Neural crest cell (in vitro differentiated cells): ENCODE results near the gene ATP8B1. TPM values are rescaled to one million over a fixed set of nuclear protein-coding genes. Genes with fewer than 3 reads are reported as not detected.

Source experiments
- DNase-seq: peaks from one replicate; pipeline ENCODE4 v3.0.0; 2021; ENCODE audit warnings: low read depth, mixed read lengths, low spot score
- H3K27ac Mint-ChIP-seq: one replicate; pipeline ENCODE4 v1.8.0; 2021; ENCODE audit warnings: mild to moderate bottlenecking, mixed read lengths; ENCODE audit not compliant: unreplicated experiment
- H3K27me3 Mint-ChIP-seq: 2 replicates; pipeline ENCODE4 v1.8.0; 2021; ENCODE audit warnings: low read depth, mild to moderate bottlenecking, mixed read lengths
- H3K36me3 Mint-ChIP-seq: 2 replicates; pipeline ENCODE4 v1.8.0; 2021; ENCODE audit warnings: low read depth, mild to moderate bottlenecking, mixed read lengths
- H3K4me1 Mint-ChIP-seq: 2 replicates; pipeline ENCODE4 v1.8.0; 2021; ENCODE audit warnings: mixed read lengths
- H3K4me3 Mint-ChIP-seq: one replicate; pipeline ENCODE4 v1.8.0; 2021; ENCODE audit warnings: mild to moderate bottlenecking, mixed read lengths
- H3K9me3 Mint-ChIP-seq: 2 replicates; pipeline ENCODE4 v1.8.0; 2021; ENCODE audit warnings: mixed read lengths
- total RNA-seq: library from RNA; stranded (reverse); gene quantifications from 2 replicates; pipeline ENCODE4 v1.2.1, GENCODE V29; 2021
- TF ChIP-seq, protein P1 (sequence below): fragments of 200-600 bp; sonication (generic); conservative IDR thresholded peaks from 2 replicates; pipeline ENCODE4 v1.5.0; 2021; ENCODE audit warnings: antibody characterized with exemption, mild to moderate bottlenecking

The ATP8B1 gene
- total RNA-seq, 1 donor from 2014 or later, result 0.05 TPM

- no peak for DNase-seq
- TF ChIP-seq, protein P1, sequence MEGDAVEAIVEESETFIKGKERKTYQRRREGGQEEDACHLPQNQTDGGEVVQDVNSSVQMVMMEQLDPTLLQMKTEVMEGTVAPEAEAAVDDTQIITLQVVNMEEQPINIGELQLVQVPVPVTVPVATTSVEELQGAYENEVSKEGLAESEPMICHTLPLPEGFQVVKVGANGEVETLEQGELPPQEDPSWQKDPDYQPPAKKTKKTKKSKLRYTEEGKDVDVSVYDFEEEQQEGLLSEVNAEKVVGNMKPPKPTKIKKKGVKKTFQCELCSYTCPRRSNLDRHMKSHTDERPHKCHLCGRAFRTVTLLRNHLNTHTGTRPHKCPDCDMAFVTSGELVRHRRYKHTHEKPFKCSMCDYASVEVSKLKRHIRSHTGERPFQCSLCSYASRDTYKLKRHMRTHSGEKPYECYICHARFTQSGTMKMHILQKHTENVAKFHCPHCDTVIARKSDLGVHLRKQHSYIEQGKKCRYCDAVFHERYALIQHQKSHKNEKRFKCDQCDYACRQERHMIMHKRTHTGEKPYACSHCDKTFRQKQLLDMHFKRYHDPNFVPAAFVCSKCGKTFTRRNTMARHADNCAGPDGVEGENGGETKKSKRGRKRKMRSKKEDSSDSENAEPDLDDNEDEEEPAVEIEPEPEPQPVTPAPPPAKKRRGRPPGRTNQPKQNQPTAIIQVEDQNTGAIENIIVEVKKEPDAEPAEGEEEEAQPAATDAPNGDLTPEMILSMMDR, result no peak
- Mint-ChIP-seq H3K9me3 (no peaks in the 10 kb centered on the region), H3K36me3 (peaks cover 7% of the 10 kb centered on the region), H3K27ac (peak overlapping the region; percentile 3), H3K27me3 (peaks cover 3% of the 10 kb centered on the region), H3K4me1 (peaks cover 23% of the 10 kb centered on the region), H3K4me3 (peak overlapping the region; percentile 56)
Observed at GRCh38 chr18:57631697-57632096, 171.4 kb downstream of the ATP8B1 start.

DNA sequence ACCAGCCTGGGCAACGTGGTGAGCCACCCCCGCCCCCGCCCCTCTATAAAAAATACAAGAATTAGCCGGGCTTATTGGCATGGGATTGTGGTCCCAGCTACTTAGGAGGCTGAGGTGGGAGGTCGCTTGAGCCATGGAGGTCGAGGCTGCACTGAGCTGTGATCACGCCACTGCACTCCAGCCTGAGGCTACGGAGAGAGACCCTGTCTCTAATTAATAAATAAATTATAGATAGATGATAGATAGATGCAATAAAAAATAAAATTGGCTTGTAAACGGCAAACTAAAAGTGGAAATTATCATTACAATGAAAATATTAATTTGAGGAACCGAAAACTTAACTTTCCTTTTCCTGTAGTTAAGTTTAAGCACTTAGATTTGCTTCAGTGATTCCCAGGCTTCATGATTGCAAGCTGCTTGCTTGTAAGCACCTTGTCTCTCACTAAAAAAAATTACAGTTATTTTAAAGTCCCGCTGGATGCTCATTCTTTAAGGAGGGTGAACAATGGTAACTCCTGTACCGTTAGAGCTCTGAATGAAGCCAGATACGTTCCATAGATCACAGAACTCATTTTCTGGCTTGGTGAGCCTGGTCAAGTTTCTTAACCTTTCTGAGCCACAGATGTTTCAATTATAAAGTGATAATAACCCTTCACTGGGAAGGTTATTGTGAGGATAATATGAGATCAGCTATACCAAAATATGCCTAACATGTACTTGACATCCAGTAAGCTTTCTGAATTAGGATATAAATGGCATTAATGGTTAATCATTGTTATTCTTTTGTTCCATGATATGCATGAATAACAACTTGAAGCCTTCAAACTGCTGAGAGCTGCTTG, 172.1 kb downstream of the ATP8B1 start:
- Mint-ChIP-seq H3K4me3 (peak overlapping the region; percentile 97), H3K27me3 (peaks cover 3% of the 10 kb centered on the region), H3K9me3 (no peaks in the 10 kb centered on the region), H3K4me1 (peaks cover 23% of the 10 kb centered on the region), H3K36me3 (peaks cover 7% of the 10 kb centered on the region), H3K27ac (peak overlapping the region; percentile 99)
- TF ChIP-seq, protein P1, result no peak
- no peak for DNase-seq

GRCh38 chr18:57630002-57630753, 172.9 kb downstream of the ATP8B1 start:
- Mint-ChIP-seq H3K4me3 (peak overlapping the region; percentile 97), H3K27me3 (peaks cover 3% of the 10 kb centered on the region), H3K27ac (peak overlapping the region; percentile 99), H3K36me3 (peaks cover 5% of the 10 kb centered on the region), H3K9me3 (no peaks in the 10 kb centered on the region), H3K4me1 (peaks cover 19% of the 10 kb centered on the region)
- TF ChIP-seq, protein P1, result peak; percentile 68
- DNase-seq, result peak; percentile 94

- Mint-ChIP-seq H3K36me3 (peaks cover 4% of the 10 kb centered on the region), H3K27me3 (peaks cover 3% of the 10 kb centered on the region), H3K27ac (no peak overlapping the region), H3K4me1 (peaks cover 19% of the 10 kb centered on the region), H3K4me3 (peak overlapping the region; percentile 97), H3K9me3 (no peaks in the 10 kb centered on the region)
- TF ChIP-seq, protein P1, result no peak
- DNase-seq, result no peak
Observed at GRCh38 chr18:57629422-57629821, 173.7 kb downstream of the ATP8B1 start.

DNA sequence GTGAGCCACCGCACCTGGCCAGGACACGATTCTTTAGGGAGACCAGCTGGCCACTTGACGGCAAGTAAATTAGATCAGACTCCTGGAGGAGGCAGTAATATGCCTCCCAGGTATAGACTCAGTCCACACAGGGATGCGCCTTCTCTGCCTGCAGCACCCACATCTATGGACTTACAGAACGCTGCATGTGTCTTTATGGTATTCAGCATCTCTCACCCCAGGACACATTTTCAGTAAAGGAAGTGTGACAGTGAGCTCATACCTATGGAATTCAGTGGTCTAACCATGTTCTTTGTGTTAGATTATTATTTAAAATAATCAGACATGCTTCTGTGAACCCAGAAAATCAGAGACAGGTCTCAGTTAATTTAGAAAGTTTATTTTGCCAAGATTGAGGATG, 175.6 kb downstream of the ATP8B1 start:
- Mint-ChIP-seq H3K27me3 (peaks cover 3% of the 10 kb centered on the region), H3K27ac (no peak overlapping the region), H3K4me1 (peaks cover 19% of the 10 kb centered on the region), H3K9me3 (no peaks in the 10 kb centered on the region), H3K36me3 (peaks cover 3% of the 10 kb centered on the region), H3K4me3 (peak overlapping the region; percentile 67)
- no peak for DNase-seq
- TF ChIP-seq, protein P1, result no peak
